Suprapubic skin (tissue), 4 donors: ENCODE results near the gene NBAS. TPM values are rescaled to one million over a fixed set of nuclear protein-coding genes. Genes with fewer than 3 reads are reported as not detected.

Experiments
- DNase-seq, 2 donors: peaks; one replicate each; pipeline ENCODE4 v3.0.0-alpha.2; 2019; ENCODE audit warnings: low spot score in 2 of 2
- H3K27ac ChIP-seq: fragments of 200-600 bp; sonication (generic); one replicate; pipeline ENCODE4 v1.5.1; 2019
- H3K27me3 ChIP-seq: fragments of 200-600 bp; sonication (generic); one replicate; pipeline ENCODE4 v1.5.1; 2019
- H3K36me3 ChIP-seq: fragments of 200-600 bp; sonication (generic); one replicate; pipeline ENCODE4 v1.5.1; 2019
- H3K4me1 ChIP-seq: fragments of 200-600 bp; sonication (generic); one replicate; pipeline ENCODE4 v1.5.1; 2019
- H3K4me3 ChIP-seq: fragments of 200-600 bp; sonication (generic); one replicate; pipeline ENCODE4 v1.5.1; 2019; ENCODE audit warnings: mild to moderate bottlenecking
- H3K9me3 ChIP-seq: fragments of 200-600 bp; sonication (generic); one replicate; pipeline ENCODE4 v1.5.1; 2019
- CTCF ChIP-seq, 2 donors: fragments of 200-600 bp in 1 of 2; fragments of 450-650 bp in 1 of 2; sonication (generic) in 1 of 2; IDR thresholded peaks; one replicate each; pipeline ENCODE4 v1.5.1; 2016 to 2019; ENCODE audit warnings: antibody characterized with exemption in 2 of 2, mild to moderate bottlenecking in 1 of 2, moderate library complexity in 1 of 2
- EP300 ChIP-seq: sonication (generic); formaldehyde crosslinking; IDR thresholded peaks from one replicate; pipeline ENCODE4 v1.6.1; 2017; ENCODE audit warnings: antibody characterized with exemption
- POLR2A ChIP-seq, 2 donors: fragments of 450-650 bp; IDR thresholded peaks; one replicate each; pipeline ENCODE4 v1.6.1; 2017; ENCODE audit warnings: antibody characterized with exemption in 2 of 2, mild to moderate bottlenecking in 2 of 2, moderate library complexity in 2 of 2
- POLR2AphosphoS5 ChIP-seq, 3 donors: sonication (generic); formaldehyde crosslinking; IDR thresholded peaks; one replicate each; pipeline ENCODE4 v1.6.1; 2017; ENCODE audit warnings: antibody characterized with exemption in 3 of 3
- WGBS: methylation state at CpG from one replicate; pipeline ENCODE4 v1.1.5; 2018; 5-methylcytosine and 5-hydroxymethylcytosine counted together
- total RNA-seq, 4 donors: library from RNA; depleted of rRNA; stranded (reverse); fragments of >200 nt; gene quantifications; one replicate each; pipeline ENCODE4 v1.1.0, GENCODE V29; 2016

NBAS gene
- total RNA-seq, 4 donors from 2014 or later: 44.4 to 48.4 (median 45.6) TPM

GRCh38 chr2:15563227-15564100 lies 2.3 kb upstream of the NBAS start:
- TF ChIP-seq POLR2AphosphoS5 (IDR thresholded peaks at IDR 0.05) (no peak), EP300 (no peak), CTCF (IDR thresholded peaks at IDR 0.05) (no peak), POLR2A (IDR thresholded peaks at IDR 0.05) (no peak)
- 59% methylated on average over 9 of the region's 9 CpGs for WGBS
- H3K4me3 ChIP-seq: no peak overlapping the region
- no peaks in the 10 kb centered on the region for H3K9me3 ChIP-seq
- no peaks in the 10 kb centered on the region for H3K27me3 ChIP-seq
- no peak overlapping the region for H3K27ac ChIP-seq
- no peak for DNase-seq
- no peaks in the 10 kb centered on the region for H3K36me3 ChIP-seq
- peaks cover 14% of the 10 kb centered on the region for H3K4me1 ChIP-seq

- 77% methylated on average over 6 of the region's 6 CpGs for WGBS
- Histone ChIP-seq H3K4me1 (peaks cover 14% of the 10 kb centered on the region), H3K27ac (no peak overlapping the region), H3K27me3 (no peaks in the 10 kb centered on the region), H3K4me3 (no peak overlapping the region), H3K36me3 (no peaks in the 10 kb centered on the region), H3K9me3 (no peaks in the 10 kb centered on the region)
- DNase-seq: no peak
- TF ChIP-seq POLR2AphosphoS5 (IDR thresholded peaks at IDR 0.05): no peak
- TF ChIP-seq POLR2A (IDR thresholded peaks at IDR 0.05): no peak
- no peak for TF ChIP-seq CTCF (IDR thresholded peaks at IDR 0.05)
- no peak for TF ChIP-seq EP300
Observed at GRCh38 chr2:15562354-15563031, 1.4 kb upstream of the NBAS start.

GRCh38 chr2:15561574-15562344 lies 625 bp upstream of the NBAS start:
- no peak for DNase-seq
- TF ChIP-seq POLR2A (IDR thresholded peaks at IDR 0.05) (no peak), POLR2AphosphoS5 (IDR thresholded peaks at IDR 0.05) (no peak), EP300 (no peak), CTCF (IDR thresholded peaks at IDR 0.05) (no peak)

GRCh38 chr2:15560140-15560987 lies 770 bp downstream of the NBAS start:
- Histone ChIP-seq H3K36me3 (peaks cover 4% of the 10 kb centered on the region), H3K4me3 (peak overlapping the region; percentile 88), H3K27me3 (no peaks in the 10 kb centered on the region), H3K9me3 (no peaks in the 10 kb centered on the region), H3K27ac (peak overlapping the region; percentile 79), H3K4me1 (peaks cover 14% of the 10 kb centered on the region)
- WGBS: 1% methylated on average over 26 of the region's 32 CpGs
- no peak for DNase-seq
- no peak for TF ChIP-seq CTCF (IDR thresholded peaks at IDR 0.05)
- TF ChIP-seq POLR2A (IDR thresholded peaks at IDR 0.05): no peak
- no peak for TF ChIP-seq EP300
- TF ChIP-seq POLR2AphosphoS5 (IDR thresholded peaks at IDR 0.05): no peak

More at GRCh38 chr2:15561574-15562344, 625 bp upstream of the NBAS start:
- Histone ChIP-seq H3K36me3 (no peaks in the 10 kb centered on the region), H3K27me3 (no peaks in the 10 kb centered on the region), H3K4me1 (peaks cover 14% of the 10 kb centered on the region), H3K9me3 (no peaks in the 10 kb centered on the region), H3K27ac (peak overlapping the region; percentile 79), H3K4me3 (peak overlapping the region; percentile 88)
- WGBS: 5% methylated on average over 13 of the region's 13 CpGs
